HepG2 (cell line): ENCODE measurements around the gene GNMT. TPM values are rescaled to one million over a fixed set of nuclear protein-coding genes. Genes with fewer than 3 reads are reported as not detected.

ENCODE experiments used
- AGO2 ChIP-seq: fragments of 200-400 bp; formaldehyde crosslinking; optimal IDR thresholded peaks from 2 replicates; pipeline ENCODE3; 2017; ENCODE audit warnings: mild to moderate bottlenecking, low read depth, low read length, moderate library complexity
- ARID5B ChIP-seq: IDR thresholded peaks from 2 replicates; pipeline ENCODE4 v1.4.0; 2020; ENCODE audit warnings: mild to moderate bottlenecking, missing genetic modification reagents
- CBX5 ChIP-seq: sonication (generic); formaldehyde crosslinking; IDR thresholded peaks from 2 replicates; pipeline ENCODE4 v1.4.0; 2020; ENCODE audit warnings: missing genetic modification reagents, borderline replicate concordance
- FOXO1 ChIP-seq: sonication (generic); formaldehyde crosslinking; IDR thresholded peaks from 2 replicates; pipeline ENCODE4 v1.4.0; 2020; ENCODE audit warnings: missing genetic modification reagents
- KDM5A ChIP-seq: fragments of 200-600 bp; sonication (generic); IDR thresholded peaks from 2 replicates; pipeline ENCODE4 v1.7.0; 2018; ENCODE audit warnings: antibody characterized with exemption, mild to moderate bottlenecking, low read length, borderline replicate concordance
- NCOA2 ChIP-seq: sonication (generic); formaldehyde crosslinking; IDR thresholded peaks from 2 replicates; pipeline ENCODE4 v1.8.0; 2022; ENCODE audit warnings: inconsistent platforms
- NFATC3 ChIP-seq: sonication (generic); formaldehyde crosslinking; IDR thresholded peaks from 2 replicates; pipeline ENCODE4 v1.5.1; 2020; ENCODE audit warnings: mild to moderate bottlenecking, missing genetic modification reagents
- NFRKB ChIP-seq: fragments of 450-650 bp; IDR thresholded peaks from 2 replicates; pipeline ENCODE4 v1.6.1; 2017
- NRL ChIP-seq: sonication (generic); formaldehyde crosslinking; IDR thresholded peaks from 2 replicates; pipeline ENCODE4 v1.5.0; 2020; ENCODE audit warnings: missing genetic modification reagents, mild to moderate bottlenecking, moderate library complexity, borderline replicate concordance
- RFXANK ChIP-seq: IDR thresholded peaks from 2 replicates; pipeline ENCODE4 v1.6.1; 2016
- STAG1 ChIP-seq: sonication (generic); formaldehyde crosslinking; IDR thresholded peaks from 2 replicates; pipeline ENCODE4 v1.4.0; 2020; ENCODE audit warnings: missing genetic modification reagents
- THYN1 ChIP-seq: sonication (generic); formaldehyde crosslinking; IDR thresholded peaks from 2 replicates; pipeline ENCODE4 v1.8.1; 2023; ENCODE audit warnings: low read depth, mild to moderate bottlenecking, moderate library complexity, missing genetic modification reagents, borderline replicate concordance
- ZBTB10 ChIP-seq: sonication (generic); formaldehyde crosslinking; IDR thresholded peaks from 2 replicates; pipeline ENCODE4 v1.4.0; 2020; ENCODE audit warnings: missing genetic modification reagents, borderline replicate concordance
- ZHX2 ChIP-seq, 2 experiments: sonication (generic) in 1 of 2; formaldehyde crosslinking in 1 of 2; IDR thresholded peaks; 2 replicates each; pipeline versions ENCODE4 v1.6.1 to v1.9.0; 2014 to 2022; ENCODE audit warnings: antibody characterized with exemption in 1 of 2, borderline replicate concordance in 1 of 2, inconsistent platforms in 1 of 2, low read depth in 1 of 2, missing genetic modification reagents in 1 of 2
- ZNF274 ChIP-seq: sonication (generic); formaldehyde crosslinking; IDR thresholded peaks from 2 replicates; pipeline ENCODE4 v1.5.1; 2020; ENCODE audit warnings: mild to moderate bottlenecking, missing genetic modification reagents
- ZNF343 ChIP-seq: sonication (generic); formaldehyde crosslinking; IDR thresholded peaks from 2 replicates; pipeline ENCODE4 v1.4.0; 2020; ENCODE audit warnings: mild to moderate bottlenecking, missing genetic modification reagents
- ZNF549 ChIP-seq: sonication (generic); formaldehyde crosslinking; IDR thresholded peaks from 2 replicates; pipeline ENCODE4 v1.5.0; 2020; ENCODE audit warnings: missing genetic modification reagents
- ZNF83 ChIP-seq: sonication (generic); formaldehyde crosslinking; IDR thresholded peaks from 2 replicates; pipeline ENCODE4 v1.4.0; 2020; ENCODE audit warnings: missing genetic modification reagents, mild to moderate bottlenecking, borderline replicate concordance
- ZNF891 ChIP-seq: sonication (generic); formaldehyde crosslinking; IDR thresholded peaks from 2 replicates; pipeline ENCODE4 v1.5.0; 2020; ENCODE audit warnings: mild to moderate bottlenecking, missing genetic modification reagents
- polyA plus RNA-seq, 8 experiments: library from polyadenylated mRNA; depleted of rRNA in 3 of 8; stranded (reverse) in 7 of 8; unstranded in 1 of 8; fragments of >200 nt; fragmentation: Illumina TruSeq in 4 of 8; extraction: Trizol in 4 of 8; gene quantifications; 2 replicates each; pipeline versions ENCODE4 v1.2.1 to v1.2.3, GENCODE V29; 2011 to 2016; ENCODE audit warnings: low read depth in 4 of 8, missing spikeins in 1 of 8, mixed read lengths in 1 of 8; ENCODE audit not compliant: insufficient read depth in 1 of 8
- total RNA-seq, 5 experiments: library from RNA; depleted of rRNA; stranded (reverse); fragments of >200 nt; fragmentation: Illumina TruSeq; extraction: Trizol; gene quantifications; 2 replicates each; pipeline ENCODE4 v1.2.3, GENCODE V29; 2016; ENCODE audit warnings: low read depth in 1 of 5

GNMT gene
- total and polyA plus RNA-seq, 2 of the 13 experiments (the other 11 are each of a cell fraction or from before 2014, with no cell fraction given) = 2.8 to 7.0 TPM

- no peak for TF ChIP-seq ARID5B (CRISPR knock-in tag)
- 0 out of 2 replicates have a peak, but pooled peaks have one; percentile 6 for TF ChIP-seq STAG1 (CRISPR knock-in tag)
- TF ChIP-seq ZHX2 (IDR thresholded peaks at IDR 0.05; ENCODE audit: low read depth) = no peak
- TF ChIP-seq ZHX2 (CRISPR knock-in tag; IDR thresholded peaks at IDR 0.05; ENCODE audit: borderline replicate concordance) = peak; percentile 63; the same call in 1 of the 2 replicates
- no peak for TF ChIP-seq CBX5 (CRISPR knock-in tag)
- no peak; the same call in 1 of the 2 replicates for TF ChIP-seq FOXO1 (CRISPR knock-in tag)
- TF ChIP-seq ZNF343 (CRISPR knock-in tag) = no peak
- no peak for TF ChIP-seq ZBTB10
- TF ChIP-seq NRL (CRISPR knock-in tag) = no peak
- TF ChIP-seq AGO2 = peak; percentile 96
- TF ChIP-seq ZNF83 = no peak
- TF ChIP-seq ZNF274 (CRISPR knock-in tag) = no peak
- TF ChIP-seq RFXANK (CRISPR knock-in tag) = no peak
- TF ChIP-seq KDM5A = no peak
- no peak; the same call in 1 of the 2 replicates for TF ChIP-seq ZNF891 (CRISPR knock-in tag)
- no peak for TF ChIP-seq THYN1 (CRISPR knock-in tag)
- TF ChIP-seq ZNF549 (CRISPR knock-in tag) = no peak
- no peak for TF ChIP-seq NFATC3 (CRISPR knock-in tag)
- no peak for TF ChIP-seq NFRKB
- TF ChIP-seq NCOA2 (CRISPR knock-in tag) = no peak
Measured at GRCh38 chr6:42978487-42978838, 17.9 kb downstream of the GNMT start (continued).
